ENCODE measurements around the gene HSF2BP.
"Not testable (repeated sequence)": the region's sequence is repeated elsewhere in the genome, so short reads cannot be mapped to it uniquely, and the experiment has no call there.

HSF2BP gene

GRCh38 chr21:43659136-43660000 is at the start of gene HSF2BP, which contains the start of gene RRP1B:
Gene HSF2BP (minus strand): TSS chr21:43659488. CDS start chr21:43658096, 1,392 bp downstream.
Gene RRP1B (plus strand): TSS chr21:43659560. CDS start chr21:43659665, 105 bp downstream.
- peak; percentile 53 for DNase-seq

- no peak for DNase-seq
Observed at GRCh38 chr21:43708745-43709381, 49.6 kb upstream of the HSF2BP start.

GRCh38 chr21:43707462-43707861 is 48.2 kb upstream of the HSF2BP start:
- DNase-seq: no peak

GRCh38 chr21:43703035-43703880 is 44.0 kb upstream of the HSF2BP start:
- DNase-seq: no peak

GRCh38 chr21:43702785-43703034 is 43.4 kb upstream of the HSF2BP start:
- DNase-seq: no peak

GRCh38 chr21:43701936-43702784 is 42.9 kb upstream of the HSF2BP start:
- DNase-seq: no peak

- DNase-seq: no peak
Observed at GRCh38 chr21:43699933-43700599, 40.8 kb upstream of the HSF2BP start.

- not testable (repeated sequence) for DNase-seq
Observed at GRCh38 chr21:43699492-43699777, 40.1 kb upstream of the HSF2BP start.

GRCh38 chr21:43697758-43698643 is 38.7 kb upstream of the HSF2BP start:
- DNase-seq: no peak

GRCh38 chr21:43696214-43696613 is 36.9 kb upstream of the HSF2BP start:
- no peak for DNase-seq

- no peak for DNase-seq
Observed at GRCh38 chr21:43694437-43695079, 35.3 kb upstream of the HSF2BP start.

- DNase-seq: no peak
Observed at GRCh38 chr21:43693981-43694380, 34.7 kb upstream of the HSF2BP start.

- no peak for DNase-seq
Observed at GRCh38 chr21:43692949-43693348, 33.7 kb upstream of the HSF2BP start.

GRCh38 chr21:43691801-43692200 is 32.5 kb upstream of the HSF2BP start:
- DNase-seq: no peak

- DNase-seq: no peak
Observed at GRCh38 chr21:43691086-43691795, 32.0 kb upstream of the HSF2BP start.

GRCh38 chr21:43690346-43690745 is 31.1 kb upstream of the HSF2BP start:
- DNase-seq: no peak

GRCh38 chr21:43689556-43690337 is 30.5 kb upstream of the HSF2BP start:
- DNase-seq: no peak

- no peak for DNase-seq
Observed at GRCh38 chr21:43688906-43689305, 29.6 kb upstream of the HSF2BP start.

Data from GF-D8 (cell line).